ENCODE measurements around the gene CHCHD4.
A peak's percentile ranks its signal among the peaks of the same experiment; 100 is the strongest.

The CHCHD4 gene

DNA sequence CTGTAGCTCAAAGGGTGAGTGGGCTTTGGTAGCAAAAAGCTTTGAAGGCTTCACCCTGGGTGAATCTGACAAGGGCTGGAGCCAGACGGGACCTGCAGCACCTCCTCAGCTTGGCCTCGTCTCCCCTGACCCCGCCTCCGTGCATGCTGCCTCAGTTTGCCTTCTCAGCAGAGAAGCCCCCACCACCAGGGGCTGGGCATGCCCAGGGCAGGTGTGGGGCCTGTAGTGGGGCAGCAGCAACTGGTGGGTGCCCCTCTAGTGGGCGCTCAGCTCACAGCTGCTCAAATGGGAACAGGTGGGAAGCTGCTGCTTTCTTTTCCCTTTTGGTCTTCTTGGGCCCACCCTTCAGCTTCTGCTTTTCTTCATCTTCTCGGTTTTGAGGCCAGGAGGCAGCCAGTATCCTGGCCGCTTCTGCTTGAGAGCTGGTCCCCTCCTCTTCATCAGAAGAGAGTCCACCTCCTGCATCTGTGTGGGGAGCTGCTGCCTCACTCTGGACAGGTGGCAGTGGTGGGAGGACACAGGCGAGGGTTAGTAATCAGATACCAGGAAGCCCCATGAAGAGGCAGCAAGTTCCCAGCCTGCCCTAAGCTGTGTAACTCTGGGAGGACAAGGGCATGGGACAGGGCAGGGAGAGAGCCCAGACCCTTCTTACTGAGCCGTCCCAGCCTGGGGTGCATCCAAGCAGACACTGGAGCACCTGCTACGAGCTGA, 21.2 kb upstream of the CHCHD4 start:
- Mint-ChIP-seq H3K36me3 (ENCODE audit: insufficient read depth) (peaks cover 63% of the 10 kb centered on the region), H3K4me1 (ENCODE audit: low read depth in 2 of 2) (peaks cover 40 to 45% of the 10 kb centered on the region in 2 donors), H3K4me3 (no peak overlapping the region), H3K27ac (peak overlapping the region; percentile 98 to 99), H3K9me3 (no peaks in the 10 kb centered on the region), H3K27me3 (no peaks in the 10 kb centered on the region)
- ATAC-seq (replicated peaks) (no peak), DNase-seq (no peak)

DNA sequence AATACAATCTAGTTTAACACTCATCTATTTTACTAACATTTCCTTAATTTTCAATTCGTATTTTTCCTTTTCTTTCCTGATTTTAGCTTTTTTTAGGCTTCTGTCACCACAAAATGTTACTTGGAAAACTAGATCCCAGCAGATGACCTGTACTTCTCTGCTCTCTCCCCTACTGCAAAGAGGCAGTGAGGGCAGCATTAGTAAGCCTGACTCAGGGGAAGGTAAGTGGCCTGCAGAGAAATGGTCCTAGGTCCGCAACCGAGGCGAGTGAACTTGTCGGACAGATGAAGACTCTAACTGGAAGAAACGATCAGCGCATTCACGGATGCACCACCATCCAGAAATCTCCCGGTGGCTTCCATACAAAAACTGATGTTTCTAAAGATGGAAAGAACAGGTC, 20.6 kb upstream of the CHCHD4 start:
- DNase-seq (no peak), ATAC-seq (replicated peaks) (no peak)
- Mint-ChIP-seq H3K9me3 (no peaks in the 10 kb centered on the region), H3K36me3 (ENCODE audit: insufficient read depth) (peaks cover 60% of the 10 kb centered on the region), H3K27ac (peak overlapping the region; percentile 98 to 99), H3K4me1 (ENCODE audit: low read depth in 2 of 2) (peaks cover 45% of the 10 kb centered on the region in 2 donors), H3K4me3 (peak overlapping the region; percentile 33 to 83), H3K27me3 (no peaks in the 10 kb centered on the region)

DNA sequence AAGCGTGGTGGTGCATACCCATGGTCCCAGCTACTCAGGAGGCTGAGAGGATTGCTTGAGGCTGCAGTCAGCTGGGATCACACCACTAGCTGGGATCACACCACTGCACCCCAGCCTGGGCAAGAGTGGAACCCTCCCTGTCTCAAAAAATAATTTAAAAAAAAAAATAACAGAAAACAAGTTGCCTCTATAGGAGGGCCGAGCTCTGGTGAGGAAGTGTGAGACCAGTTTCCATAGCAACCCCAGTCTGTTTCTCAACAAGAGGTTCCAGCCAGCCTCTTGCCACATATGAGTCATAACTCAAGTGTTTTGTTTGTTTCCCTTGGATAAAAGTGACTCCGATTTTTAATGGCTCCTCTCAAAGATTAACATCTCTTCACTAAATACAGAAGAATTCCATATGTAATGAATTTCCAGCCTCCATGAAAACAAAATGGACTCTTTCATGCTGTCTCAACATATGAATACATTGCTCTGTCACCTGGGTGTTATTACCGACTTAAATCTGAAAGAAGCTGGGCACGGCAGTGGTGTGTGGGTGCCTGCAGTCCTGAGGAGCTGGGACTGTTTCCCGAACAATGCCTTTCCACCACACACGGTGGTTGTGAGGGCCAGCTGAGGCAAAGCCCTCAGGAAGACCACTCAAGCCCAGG, 19.9 kb upstream of the CHCHD4 start:
- no peaks in the 10 kb centered on the region for H3K27me3 Mint-ChIP-seq
- DNase-seq (peak; percentile 75 to 79 (median 77)), ATAC-seq (replicated peaks) (peak; percentile 70)
- H3K4me1 Mint-ChIP-seq (ENCODE audit: low read depth in 2 of 2), result peaks cover 46 to 47% of the 10 kb centered on the region in 2 donors
- H3K27ac Mint-ChIP-seq, result peak overlapping the region; percentile 98 to 99
- peaks cover 65% of the 10 kb centered on the region for H3K36me3 Mint-ChIP-seq (ENCODE audit: insufficient read depth)
- no peaks in the 10 kb centered on the region for H3K9me3 Mint-ChIP-seq
- peak overlapping the region; percentile 81 to 83 for H3K4me3 Mint-ChIP-seq

DNA sequence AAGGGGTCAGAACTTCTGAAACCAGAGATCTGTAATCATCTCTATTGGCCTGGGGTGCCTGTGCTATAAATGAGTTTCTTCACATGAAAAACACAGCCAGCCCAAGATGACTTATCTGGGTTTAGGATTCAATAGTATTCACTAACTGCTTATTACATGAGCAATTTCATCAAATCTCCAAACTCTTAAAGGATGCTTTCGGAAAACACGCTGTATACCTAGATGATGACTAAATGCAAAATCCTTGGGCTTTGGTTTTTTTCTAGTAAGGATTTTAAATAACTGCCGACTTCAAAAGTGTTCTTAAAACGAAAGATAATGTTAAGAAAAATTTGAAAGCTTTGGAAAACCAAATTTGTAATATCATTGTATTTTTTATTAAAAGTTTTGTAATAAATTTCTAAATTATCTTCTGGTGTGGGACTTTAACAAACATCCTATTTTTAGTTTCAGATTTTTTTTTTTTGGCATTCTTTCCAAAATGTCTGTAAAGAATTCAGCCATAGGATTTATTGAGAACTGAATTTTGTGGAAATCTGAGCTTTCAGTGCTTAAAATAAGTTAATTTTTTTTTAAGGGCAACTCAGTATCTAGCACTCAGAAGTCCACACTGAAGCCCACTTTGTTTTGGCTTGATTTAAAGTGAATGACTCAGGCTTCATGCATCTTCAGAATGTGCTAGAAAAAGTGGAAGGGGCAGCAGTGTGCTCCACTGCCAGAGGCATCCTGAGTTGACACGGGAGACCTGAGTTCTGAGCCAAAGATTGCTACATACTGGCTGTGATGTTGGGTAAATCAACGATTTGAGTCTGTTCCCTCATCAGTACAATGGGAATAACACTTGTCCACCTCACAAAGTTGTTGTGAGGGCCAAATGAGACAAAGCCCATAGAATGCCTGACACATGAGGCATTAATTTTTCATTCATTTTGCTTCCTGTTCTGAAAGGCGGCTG, 18.9 kb upstream of the CHCHD4 start:
- Mint-ChIP-seq H3K4me3 (peak overlapping the region; percentile 81 to 83), H3K27me3 (no peaks in the 10 kb centered on the region), H3K27ac (peak overlapping the region; percentile 98 to 99), H3K36me3 (ENCODE audit: insufficient read depth) (peaks cover 74% of the 10 kb centered on the region), H3K4me1 (ENCODE audit: low read depth in 2 of 2) (peaks cover 46 to 47% of the 10 kb centered on the region in 2 donors), H3K9me3 (no peaks in the 10 kb centered on the region)
- no peak for DNase-seq
- no peak for ATAC-seq (replicated peaks)

DNA sequence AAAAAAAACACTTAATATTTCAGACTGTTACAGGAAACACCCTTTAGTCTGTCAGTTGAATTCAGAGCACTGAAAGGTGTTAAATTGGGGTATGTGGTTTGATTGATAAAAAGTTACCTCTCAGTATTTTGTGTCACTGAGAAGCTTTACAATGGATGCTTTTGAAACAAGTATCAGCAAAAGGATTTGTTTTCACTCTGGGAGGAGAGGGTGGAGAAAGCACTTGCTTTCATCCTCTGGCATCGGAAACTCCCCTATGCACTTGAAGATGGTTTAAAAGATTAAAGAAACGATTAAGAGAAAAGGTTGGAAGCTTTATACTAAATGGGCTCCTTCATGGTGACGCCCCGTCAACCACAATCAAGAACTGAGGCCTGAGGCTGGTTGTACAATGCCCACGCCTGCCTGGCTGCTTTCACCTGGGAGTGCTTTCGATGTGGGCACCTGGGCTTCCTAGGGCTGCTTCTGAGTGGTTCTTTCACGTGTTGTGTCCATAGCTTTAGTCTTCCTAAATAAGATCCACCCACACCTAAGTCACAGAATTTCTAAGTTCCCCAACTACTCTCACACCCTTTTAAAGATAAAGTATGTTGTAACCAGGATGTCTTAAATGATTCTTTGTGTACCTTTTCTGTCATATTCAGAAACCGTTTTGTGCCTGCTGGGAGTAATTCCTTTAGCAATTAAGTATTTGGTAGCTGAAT, 18.0 kb upstream of the CHCHD4 start:
- H3K36me3 Mint-ChIP-seq (ENCODE audit: insufficient read depth), result peaks cover 73% of the 10 kb centered on the region
- peak overlapping the region; percentile 98 to 99 for H3K27ac Mint-ChIP-seq
- H3K4me1 Mint-ChIP-seq (ENCODE audit: low read depth in 2 of 2), result peaks cover 44 to 53% of the 10 kb centered on the region in 2 donors
- peak; percentile 61 for ATAC-seq (replicated peaks)
- no peaks in the 10 kb centered on the region for H3K9me3 Mint-ChIP-seq
- H3K27me3 Mint-ChIP-seq, result no peaks in the 10 kb centered on the region
- peak overlapping the region; percentile 72 to 77 for H3K4me3 Mint-ChIP-seq
- DNase-seq, result peak; percentile 67 to 71 (median 69)

DNA sequence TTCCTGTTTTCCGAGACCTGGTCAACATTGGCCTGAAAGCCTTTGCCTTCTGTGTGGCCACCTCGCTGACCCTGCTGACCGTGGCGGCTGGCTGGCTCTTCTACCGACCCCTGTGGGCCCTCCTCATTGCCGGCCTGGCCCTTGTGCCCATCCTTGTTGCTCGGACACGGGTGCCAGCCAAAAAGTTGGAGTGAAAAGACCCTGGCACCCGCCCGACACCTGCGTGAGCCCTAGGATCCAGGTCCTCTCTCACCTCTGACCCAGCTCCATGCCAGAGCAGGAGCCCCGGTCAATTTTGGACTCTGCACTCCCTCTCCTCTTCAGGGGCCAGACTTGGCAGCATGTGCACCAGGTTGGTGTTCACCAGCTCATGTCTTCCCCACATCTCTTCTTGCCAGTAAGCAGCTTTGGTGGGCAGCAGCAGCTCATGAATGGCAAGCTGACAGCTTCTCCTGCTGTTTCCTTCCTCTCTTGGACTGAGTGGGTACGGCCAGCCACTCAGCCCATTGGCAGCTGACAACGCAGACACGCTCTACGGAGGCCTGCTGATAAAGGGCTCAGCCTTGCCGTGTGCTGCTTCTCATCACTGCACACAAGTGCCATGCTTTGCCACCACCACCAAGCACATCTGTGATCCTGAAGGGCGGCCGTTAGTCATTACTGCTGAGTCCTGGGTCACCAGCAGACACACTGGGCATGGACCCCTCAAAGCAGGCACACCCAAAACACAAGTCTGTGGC, 17.1 kb upstream of the CHCHD4 start:
- H3K4me3 Mint-ChIP-seq, result peak overlapping the region; percentile 72 to 77
- H3K9me3 Mint-ChIP-seq, result no peaks in the 10 kb centered on the region
- H3K36me3 Mint-ChIP-seq (ENCODE audit: insufficient read depth), result peaks cover 71% of the 10 kb centered on the region
- no peaks in the 10 kb centered on the region for H3K27me3 Mint-ChIP-seq
- DNase-seq (peak in 1 of 3 experiments; percentile 36), ATAC-seq (replicated peaks) (peak; percentile 0)
- peak overlapping the region; percentile 98 to 99 for H3K27ac Mint-ChIP-seq
- H3K4me1 Mint-ChIP-seq (ENCODE audit: low read depth in 2 of 2), result peaks cover 44 to 53% of the 10 kb centered on the region in 2 donors

DNA sequence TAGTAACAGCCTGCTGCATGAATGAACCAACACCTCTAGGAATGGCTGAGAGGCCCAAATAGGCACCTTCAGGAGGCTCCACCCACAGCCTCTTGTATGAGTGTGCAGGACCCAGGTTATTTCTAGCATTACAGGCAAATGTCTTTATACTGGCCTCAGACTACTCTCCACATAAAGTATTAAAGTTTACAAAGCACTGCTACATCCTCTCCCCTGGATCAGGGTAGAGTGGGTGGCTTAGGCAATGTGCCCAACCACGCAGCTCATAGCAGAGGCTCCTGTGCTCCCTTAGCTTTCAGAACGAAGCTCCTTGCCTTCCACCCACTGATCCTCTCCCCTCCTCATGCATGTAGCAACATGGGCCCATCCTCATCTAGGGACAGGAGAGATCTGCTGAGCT, 16.5 kb upstream of the CHCHD4 start:
- Mint-ChIP-seq H3K9me3 (no peaks in the 10 kb centered on the region), H3K27me3 (no peaks in the 10 kb centered on the region), H3K27ac (peak overlapping the region; percentile 98 to 99), H3K4me1 (ENCODE audit: low read depth in 2 of 2) (peaks cover 43 to 53% of the 10 kb centered on the region in 2 donors), H3K36me3 (ENCODE audit: insufficient read depth) (peaks cover 77% of the 10 kb centered on the region), H3K4me3 (peak overlapping the region; percentile 37 to 77)
- no peak for ATAC-seq (replicated peaks)
- no peak for DNase-seq

DNA sequence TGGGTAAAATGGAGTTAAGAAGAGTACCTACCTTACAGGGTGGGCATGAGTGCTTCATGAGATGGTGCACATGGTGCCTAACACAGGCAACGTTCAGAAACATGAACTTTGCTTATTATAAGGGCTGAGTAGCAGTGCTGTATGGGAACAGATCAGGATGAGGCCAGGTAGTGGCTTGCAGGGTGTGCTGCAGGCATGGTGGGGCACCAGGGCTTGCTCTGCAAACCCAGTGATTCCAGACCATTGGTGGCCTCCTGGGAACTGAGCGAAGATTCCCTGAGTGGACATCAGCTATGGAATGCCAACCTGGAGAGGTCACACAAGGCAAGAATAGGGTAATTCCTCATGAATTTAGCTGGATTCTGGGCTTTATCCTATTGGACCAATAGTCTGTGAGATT, 16.0 kb upstream of the CHCHD4 start:
- Mint-ChIP-seq H3K9me3 (no peaks in the 10 kb centered on the region), H3K4me1 (ENCODE audit: low read depth in 2 of 2) (peaks cover 41 to 53% of the 10 kb centered on the region in 2 donors), H3K27me3 (no peaks in the 10 kb centered on the region), H3K27ac (peak overlapping the region; percentile 98 to 99), H3K36me3 (ENCODE audit: insufficient read depth) (peaks cover 75% of the 10 kb centered on the region), H3K4me3 (no peak overlapping the region)
- ATAC-seq (replicated peaks) (no peak), DNase-seq (no peak)

DNA sequence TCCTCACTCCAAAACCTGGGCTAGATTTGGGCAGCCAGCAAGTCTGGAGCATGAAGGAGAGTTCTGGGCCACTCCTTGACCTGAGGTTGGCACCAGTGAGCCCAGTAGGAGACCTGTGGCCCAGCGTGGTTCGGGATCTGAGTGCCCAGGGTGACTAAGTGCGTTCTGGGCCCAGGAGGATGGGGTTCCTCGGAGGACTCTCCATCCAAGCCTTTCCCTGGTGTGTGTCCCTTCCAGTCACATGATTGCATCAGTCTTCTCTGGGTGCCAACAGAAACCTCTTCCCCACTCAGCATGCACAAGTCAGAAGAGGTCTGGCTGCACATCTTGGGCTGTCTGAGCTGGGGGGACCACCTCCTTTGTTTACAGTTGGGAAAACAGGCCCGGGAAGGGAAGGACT, 15.1 kb upstream of the CHCHD4 start:
- no peak overlapping the region for H3K4me3 Mint-ChIP-seq
- no peaks in the 10 kb centered on the region for H3K27me3 Mint-ChIP-seq
- H3K4me1 Mint-ChIP-seq (ENCODE audit: low read depth in 2 of 2), result peaks cover 36 to 47% of the 10 kb centered on the region in 2 donors
- H3K27ac Mint-ChIP-seq, result peak overlapping the region; percentile 98 to 99
- DNase-seq (no peak), ATAC-seq (replicated peaks) (no peak)
- H3K9me3 Mint-ChIP-seq, result no peaks in the 10 kb centered on the region
- H3K36me3 Mint-ChIP-seq (ENCODE audit: insufficient read depth), result peaks cover 74% of the 10 kb centered on the region

DNA sequence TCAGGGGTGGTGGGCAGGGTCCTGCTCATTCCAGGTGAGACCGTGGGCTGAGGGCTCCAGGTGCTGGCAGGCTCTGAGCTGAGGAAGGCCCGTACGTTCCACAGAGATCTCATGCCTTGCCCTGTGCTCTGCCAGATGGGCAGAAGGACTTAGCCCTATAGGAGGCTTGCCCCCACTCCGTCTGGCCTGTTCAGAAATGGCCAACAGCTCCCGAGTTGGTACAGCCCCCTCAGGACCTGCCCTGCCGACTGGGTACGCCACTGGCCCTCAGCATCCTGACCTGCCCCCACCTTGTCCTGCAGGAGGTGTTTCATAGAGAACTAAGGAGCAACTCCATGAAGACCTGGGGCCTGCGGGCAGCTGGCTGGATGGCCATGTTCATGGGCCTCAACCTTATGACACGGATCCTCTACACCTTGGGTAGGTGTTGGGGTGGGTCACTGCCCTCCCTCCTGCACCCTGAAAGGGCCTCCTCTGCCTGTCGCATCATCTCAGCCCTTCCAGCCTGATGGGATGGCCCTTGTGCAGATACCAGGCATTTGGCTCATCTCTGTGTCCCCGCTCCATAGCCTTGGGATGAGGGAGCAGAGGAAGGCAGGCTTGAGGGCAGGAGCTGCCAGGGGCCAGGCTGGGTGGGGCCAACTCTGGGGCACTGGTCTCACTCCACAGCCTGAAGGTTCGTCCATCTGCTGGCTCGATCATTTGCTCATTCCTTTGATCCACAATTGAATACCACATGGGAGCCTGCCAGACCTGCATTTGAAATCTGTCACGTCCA, 14.4 kb upstream of the CHCHD4 start:
- DNase-seq (no peak), ATAC-seq (replicated peaks) (no peak)
- no peak overlapping the region for H3K4me3 Mint-ChIP-seq
- peaks cover 32 to 40% of the 10 kb centered on the region in 2 donors for H3K4me1 Mint-ChIP-seq (ENCODE audit: low read depth in 2 of 2)
- no peaks in the 10 kb centered on the region for H3K27me3 Mint-ChIP-seq
- peaks cover 74% of the 10 kb centered on the region for H3K36me3 Mint-ChIP-seq (ENCODE audit: insufficient read depth)
- no peaks in the 10 kb centered on the region for H3K9me3 Mint-ChIP-seq
- H3K27ac Mint-ChIP-seq, result peak overlapping the region; percentile 98 to 99

DNA sequence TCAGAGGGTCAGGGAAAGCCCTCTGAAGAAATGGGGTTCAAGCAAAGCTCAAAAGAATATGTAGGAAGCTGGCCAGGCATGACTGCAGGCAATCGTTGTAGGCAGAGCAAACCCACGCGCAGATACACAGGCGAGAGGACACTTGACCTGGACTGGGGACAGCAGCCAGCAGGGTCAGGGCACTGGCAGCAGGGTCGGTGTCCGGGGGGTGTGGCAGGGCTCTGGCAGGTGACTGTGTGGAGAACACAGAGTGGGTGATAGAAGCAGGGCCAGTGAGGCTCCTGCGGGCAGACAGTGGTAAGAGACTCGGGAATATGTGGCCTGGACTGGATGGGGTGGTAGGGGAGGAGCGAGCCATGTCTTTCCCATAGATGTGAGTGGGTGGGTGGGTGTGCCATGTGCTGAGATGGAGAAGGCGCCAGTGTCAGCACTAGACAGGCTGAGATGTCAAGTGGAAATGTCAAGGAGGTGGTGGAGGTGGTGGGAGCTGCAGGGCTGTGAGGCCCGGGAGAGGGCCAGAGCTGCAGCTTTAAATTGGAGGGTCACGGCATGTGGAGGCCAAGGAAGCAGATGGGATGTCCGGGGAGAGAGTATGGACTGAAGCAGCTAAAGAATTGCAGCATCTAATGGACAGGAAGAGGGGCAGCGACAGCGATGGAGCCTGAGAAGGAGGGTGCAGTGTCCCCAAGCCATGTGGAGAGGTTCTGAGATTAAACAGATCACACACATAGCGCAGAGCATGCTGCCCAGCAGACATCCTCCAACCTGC, 13.6 kb upstream of the CHCHD4 start:
- H3K9me3 Mint-ChIP-seq, result no peaks in the 10 kb centered on the region
- peaks cover 29 to 34% of the 10 kb centered on the region in 2 donors for H3K4me1 Mint-ChIP-seq (ENCODE audit: low read depth in 2 of 2)
- ATAC-seq (replicated peaks) (no peak), DNase-seq (no peak)
- peak overlapping the region; percentile 85 to 99 for H3K27ac Mint-ChIP-seq
- H3K27me3 Mint-ChIP-seq, result no peaks in the 10 kb centered on the region
- no peak overlapping the region for H3K4me3 Mint-ChIP-seq
- H3K36me3 Mint-ChIP-seq (ENCODE audit: insufficient read depth), result peaks cover 75% of the 10 kb centered on the region

All from effector memory CD8-positive, alpha-beta T cell (primary cell).